NCI-H345 (cell line): Measurements from ENCODE around the gene MANBA.
A peak's percentile ranks its signal among the peaks of the same experiment; 100 is the strongest.
"Not testable (repeated sequence)": the region's sequence is repeated elsewhere in the genome, so short reads cannot be mapped to it uniquely, and the experiment has no call there.

Experiments
- DNase-seq: peaks from one replicate; lab custom pipeline; 2025; lab: John Stamatoyannopoulos, UW

The MANBA gene

GRCh38 chr4:102761906-102762305, 1.1 kb upstream of the MANBA start:
- no peak for DNase-seq

- DNase-seq: peak; percentile 44
These were observed 531 bp upstream of the MANBA start for GRCh38 chr4:102761296-102761701.

- peak; percentile 16 for DNase-seq
These were observed 730 bp downstream of the MANBA start for GRCh38 chr4:102759831-102760644.

DNA sequence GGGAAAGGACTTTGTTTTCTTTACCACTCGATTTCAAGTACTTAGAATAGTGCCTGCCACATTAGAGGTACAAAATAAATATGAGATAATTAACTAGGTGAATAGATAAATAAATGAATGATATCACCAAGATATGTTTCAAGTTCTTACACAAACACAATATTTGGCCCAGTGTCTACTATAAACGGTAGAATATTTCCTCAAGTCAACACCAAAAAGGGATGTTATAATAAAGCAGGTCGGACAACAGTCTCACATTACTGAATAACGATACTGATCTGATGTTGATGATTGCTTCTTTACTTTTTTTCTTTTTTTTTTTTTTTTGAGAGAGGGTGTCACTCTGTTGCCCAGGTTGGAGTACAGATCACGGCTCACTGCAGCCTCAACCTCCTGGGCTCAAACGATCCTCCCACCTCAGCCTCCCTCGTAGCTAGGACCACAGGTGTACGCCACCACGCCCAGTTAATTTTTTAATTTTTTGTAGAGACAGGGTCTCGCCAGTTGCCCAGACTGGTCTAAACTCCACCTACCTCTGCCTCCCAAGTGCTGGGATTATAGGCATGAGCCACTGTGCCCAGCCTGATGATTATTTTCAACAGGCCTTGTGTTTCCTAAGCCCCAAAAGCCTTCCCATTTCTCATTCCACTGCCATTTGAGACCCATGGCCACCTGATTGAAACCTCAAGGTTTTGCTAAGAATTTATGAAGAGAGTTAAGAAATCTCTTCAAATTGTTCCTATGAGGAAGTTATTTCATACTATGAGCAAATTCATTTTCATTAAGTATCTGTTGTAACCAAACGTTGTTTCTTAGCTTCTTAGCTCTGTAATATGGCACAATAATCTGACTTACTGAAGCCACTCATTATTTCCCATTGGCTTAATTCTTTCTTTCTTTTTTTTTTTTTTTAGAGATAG, 2.3 kb downstream of the MANBA start:
- no peak for DNase-seq

DNA sequence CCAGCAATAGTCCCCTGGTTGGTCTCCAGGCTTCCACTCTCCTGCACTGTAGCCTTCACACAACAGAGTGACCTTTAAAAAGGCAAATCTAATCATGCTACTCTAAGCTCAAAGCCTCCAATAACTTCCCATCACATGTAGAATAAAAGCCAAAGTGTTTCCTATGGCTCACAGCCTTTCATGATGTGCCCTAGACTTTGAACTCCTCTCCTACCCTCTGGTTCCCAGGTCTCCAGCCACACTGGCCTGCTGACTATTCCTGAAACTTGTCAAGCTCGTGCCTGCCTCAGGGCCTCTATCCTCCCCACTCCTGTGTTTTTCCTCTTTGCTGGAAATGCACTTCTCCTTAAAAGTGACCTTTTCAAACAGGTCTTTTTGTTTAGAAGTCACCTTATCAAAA, 3.1 kb downstream of the MANBA start:
- no peak for DNase-seq

DNA sequence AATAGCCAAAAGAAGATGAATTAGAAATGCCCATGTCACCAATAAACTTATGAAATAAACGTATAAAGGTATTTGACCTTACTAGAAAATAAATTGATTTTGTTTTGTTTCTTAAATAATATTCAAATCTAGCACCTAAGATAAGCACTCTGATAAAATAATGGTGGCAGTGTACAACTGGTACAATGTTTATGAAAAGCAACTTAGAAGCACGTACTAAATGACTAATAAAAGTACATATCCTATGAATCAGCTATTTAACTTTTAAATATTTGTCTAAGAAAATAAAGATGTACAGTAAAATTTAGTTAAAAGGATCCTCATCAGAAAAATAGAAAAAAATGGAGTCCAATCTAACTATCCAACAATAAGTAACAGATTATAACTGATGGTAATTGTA, 6.7 kb downstream of the MANBA start:
- no peak for DNase-seq

DNA sequence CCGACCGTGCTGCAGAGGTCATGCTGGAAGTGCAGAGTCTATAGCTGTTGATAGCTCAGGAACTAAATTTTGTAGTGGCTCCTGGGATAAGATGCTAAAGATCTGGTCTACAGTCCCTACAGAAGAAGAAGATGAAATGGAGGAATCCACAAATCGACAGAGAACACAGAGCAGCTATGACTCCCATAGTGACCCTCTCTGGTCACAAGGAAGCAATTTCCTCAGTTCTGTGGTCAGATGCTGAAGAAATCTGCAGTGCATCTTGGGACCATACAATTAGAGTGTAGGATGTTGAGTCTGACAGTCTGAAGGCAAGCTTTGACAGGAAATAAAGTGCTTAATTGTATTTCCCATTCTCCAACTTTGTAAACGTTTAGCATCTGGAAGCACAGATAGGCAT, 8.8 kb downstream of the MANBA start:
- no peak for DNase-seq

DNA sequence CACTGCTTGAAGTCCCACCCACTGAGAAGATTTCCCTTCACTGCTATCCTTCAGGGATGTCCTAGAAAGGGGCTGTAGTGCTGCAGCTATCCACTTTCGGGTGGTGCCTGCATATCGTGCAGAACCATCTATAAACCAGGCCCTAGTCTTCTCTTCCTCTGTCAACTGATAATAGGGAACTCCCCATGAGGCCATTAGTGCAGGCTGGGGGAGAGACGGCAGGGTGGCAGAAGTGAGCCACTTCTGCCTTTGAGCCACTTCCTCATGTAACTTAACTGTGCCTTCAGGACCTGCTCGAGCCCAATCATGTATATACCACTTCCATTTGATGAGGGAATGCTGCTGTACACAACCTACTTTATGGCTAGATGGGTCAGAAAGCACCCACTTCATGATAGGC, 17.4 kb downstream of the MANBA start:
- not testable (repeated sequence) for DNase-seq

DNA sequence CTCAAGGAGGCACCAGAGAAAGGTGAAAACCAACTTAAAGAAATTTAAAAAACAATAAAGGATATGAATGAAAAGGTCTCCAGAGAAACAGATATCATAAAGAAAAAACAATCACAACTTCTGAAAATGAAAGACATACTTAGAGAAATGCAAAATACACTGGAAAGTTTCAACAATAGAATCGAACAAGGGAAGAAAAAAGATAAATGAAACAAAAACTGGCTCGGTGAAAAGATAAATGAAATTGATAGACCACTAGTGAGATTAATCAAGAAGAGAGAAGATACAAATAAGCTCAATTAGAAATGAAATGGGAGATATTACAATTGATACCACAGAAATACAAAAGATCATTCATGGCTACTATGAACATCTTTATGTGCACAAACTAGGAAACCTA, 22.0 kb downstream of the MANBA start:
- not testable (repeated sequence) for DNase-seq

- DNase-seq: peak; percentile 78
These were observed 23.9 kb downstream of the MANBA start for GRCh38 chr4:102736636-102737549.

DNA sequence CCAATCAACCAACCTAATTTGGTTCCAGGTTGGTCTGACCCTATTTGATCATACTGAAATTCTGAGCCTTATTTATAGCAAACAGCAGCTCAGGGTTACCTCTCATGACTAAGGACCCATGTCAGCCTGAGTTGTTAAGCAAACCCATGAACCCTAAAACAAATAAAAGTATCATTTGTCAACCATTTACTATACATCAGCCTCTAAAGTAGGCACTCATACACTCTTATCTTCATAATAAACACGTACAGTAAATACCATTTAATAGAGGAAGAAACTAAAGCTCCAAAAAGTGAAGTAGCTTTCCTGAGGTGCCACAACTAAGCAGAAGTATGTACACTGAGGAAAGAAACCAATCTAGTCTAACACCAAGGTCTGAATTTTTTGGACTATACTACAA, 25.2 kb downstream of the MANBA start:
- peak; percentile 33 for DNase-seq

GRCh38 chr4:102734591-102735385, 26.0 kb downstream of the MANBA start:
- DNase-seq: no peak

GRCh38 chr4:102734116-102734515, 26.7 kb downstream of the MANBA start:
- DNase-seq: no peak

GRCh38 chr4:102733084-102733483, 27.7 kb downstream of the MANBA start:
- DNase-seq: no peak

- no peak for DNase-seq
These were observed 28.1 kb downstream of the MANBA start for GRCh38 chr4:102732678-102733077.

- no peak for DNase-seq
These were observed 29.7 kb downstream of the MANBA start for GRCh38 chr4:102730968-102731533.

GRCh38 chr4:102729486-102729885, 31.3 kb downstream of the MANBA start:
- peak; percentile 6 for DNase-seq

DNA sequence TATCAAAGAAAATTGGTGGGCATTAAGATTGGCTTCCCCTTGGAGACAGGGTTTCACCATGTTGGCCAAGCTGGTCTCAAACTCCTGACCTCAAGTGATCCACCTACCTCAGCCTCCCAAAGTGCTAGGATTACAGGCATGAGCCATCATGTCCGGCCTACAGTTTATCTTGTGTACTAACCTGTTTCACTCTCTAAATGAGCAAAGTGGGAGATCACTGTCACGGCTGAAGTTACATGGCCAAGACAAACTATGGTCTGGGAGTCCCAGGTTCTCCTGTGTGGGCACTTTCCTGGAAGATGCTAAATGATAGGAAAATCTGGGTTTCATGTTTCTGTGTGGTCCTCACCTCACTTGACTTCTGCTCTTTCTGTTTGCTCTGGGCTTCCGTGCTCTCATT, 33.8 kb downstream of the MANBA start:
- not testable (repeated sequence) for DNase-seq

GRCh38 chr4:102726068-102726467, 34.7 kb downstream of the MANBA start:
- DNase-seq: no peak

GRCh38 chr4:102725229-102725628, 35.5 kb downstream of the MANBA start:
- no peak for DNase-seq

DNA sequence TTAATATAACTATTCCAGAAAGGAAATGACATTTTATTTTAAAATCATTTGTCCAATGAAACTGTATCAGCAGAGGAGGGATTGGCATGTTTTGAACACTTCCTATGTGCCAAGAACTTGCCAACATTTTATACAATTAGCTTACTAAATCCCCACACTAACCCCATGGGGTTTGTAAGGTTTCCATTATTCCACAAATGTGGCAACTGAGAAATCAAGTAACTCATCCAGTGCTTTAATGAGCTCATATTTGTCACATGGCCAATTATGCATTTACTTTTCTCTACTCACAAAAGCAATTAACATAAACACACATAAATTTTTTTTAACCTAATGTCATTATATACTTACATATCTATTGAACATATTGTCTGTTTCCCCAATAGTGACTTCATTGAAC, 37.3 kb downstream of the MANBA start:
- no peak for DNase-seq
